Endothelial cell of hepatic sinusoid (primary cell): ENCODE results near the gene OR1J1.

Source experiments
- in situ Hi-C: cut with HindIII; loops from 2 replicates; pipeline ENCODE4 v1.10.0; 2017; ENCODE audit warnings: low sequenced_read_pairs

OR1J1 gene

DNA sequence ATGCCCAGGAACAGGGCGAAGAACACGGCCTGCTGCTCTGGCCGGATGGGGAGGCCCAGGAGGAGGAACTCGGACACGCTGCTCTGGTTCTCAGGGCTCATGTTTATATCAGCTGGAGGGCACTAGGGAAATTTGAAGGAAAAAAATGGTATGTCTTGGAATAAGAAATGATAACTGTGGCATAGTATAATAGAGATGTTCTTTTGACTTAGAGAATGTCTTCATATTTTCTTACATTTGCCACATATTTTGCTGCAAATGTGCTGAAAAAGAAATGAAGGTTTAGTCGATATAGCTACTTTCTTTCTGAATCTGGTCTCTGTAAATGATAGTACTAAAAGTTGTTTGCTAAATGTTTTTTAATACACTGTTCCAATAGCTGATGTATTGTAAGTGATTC lies at the start of gene OR1J1:
Gene OR1J1 (minus strand): TSS at position 101 of the 400 bp plus-strand sequence. CDS start 0 bp downstream, at position 101.
- in situ Hi-C loops, result no loop called here

- in situ Hi-C loops, result no loop called here
Observed at GRCh38 chr9:122527193-122527592, 49.5 kb upstream of the OR1J1 start, which contains the start of gene OR1N1. Gene OR1N1 (minus strand): TSS chr9:122527293. CDS start chr9:122527293, 0 bp downstream.

- in situ Hi-C loops, result no loop called here
Observed at GRCh38 chr9:122526602-122527001, 48.9 kb upstream of the OR1J1 start.

GRCh38 chr9:122519376-122519775 lies 41.6 kb upstream of the OR1J1 start:
- in situ Hi-C loops, result no loop called here

- in situ Hi-C loops, result no loop called here
Observed at GRCh38 chr9:122518841-122519240, 41.1 kb upstream of the OR1J1 start, which contains the start of gene OR1J4. Gene OR1J4 (plus strand): TSS chr9:122519141. CDS start chr9:122519141, 0 bp downstream.

DNA sequence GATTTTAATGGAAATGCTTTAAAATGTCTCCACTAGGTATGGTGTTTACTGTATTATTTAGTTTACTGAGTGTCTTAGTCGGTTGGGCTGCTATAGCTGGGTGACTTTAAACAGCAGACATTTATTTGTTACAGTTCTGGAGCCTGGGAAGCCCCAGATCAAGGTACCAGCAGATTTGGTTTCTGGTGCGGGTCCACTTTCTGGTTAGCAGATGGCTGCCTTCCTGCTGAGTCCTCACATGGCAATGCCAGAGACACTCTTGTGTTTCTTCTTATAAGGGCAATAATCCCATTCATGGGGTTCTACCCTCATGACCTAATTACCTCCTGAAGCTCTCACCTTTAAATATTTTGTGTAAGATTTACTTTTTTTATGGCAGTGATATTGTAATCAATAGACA lies 40.5 kb upstream of the OR1J1 start:
- in situ Hi-C loops, result no loop called here

- in situ Hi-C loops, result no loop called here
Observed at GRCh38 chr9:122510502-122510901, 32.8 kb upstream of the OR1J1 start, which contains the start of gene OR1J2. Gene OR1J2 (plus strand): TSS chr9:122510802. CDS start chr9:122510802, 0 bp downstream.

- in situ Hi-C loops, result no loop called here
Observed at GRCh38 chr9:122506964-122507363, 29.2 kb upstream of the OR1J1 start.

DNA sequence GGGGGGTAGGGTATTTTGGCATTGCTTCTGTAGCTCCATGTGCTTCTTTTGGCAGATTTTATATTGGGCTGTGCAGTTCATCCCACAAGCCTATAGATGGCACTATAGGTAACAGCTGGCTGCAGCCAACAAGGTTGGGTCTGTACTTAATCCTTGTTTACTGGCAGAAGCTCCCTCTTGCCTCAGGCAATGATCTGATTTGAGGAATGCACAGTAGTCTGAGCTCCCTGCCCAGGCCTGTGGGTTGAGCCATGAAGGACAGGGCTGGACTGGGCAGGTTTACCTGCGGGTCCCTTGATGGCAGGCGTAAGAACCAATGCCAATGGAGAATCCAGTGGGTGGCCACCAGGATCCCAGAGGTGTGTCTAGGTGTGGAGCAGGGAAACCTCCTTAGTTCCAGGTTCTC lies 21.2 kb upstream of the OR1J1 start:
- in situ Hi-C loops, result no loop called here

GRCh38 chr9:122479062-122479461 lies 1.3 kb upstream of the OR1J1 start:
- in situ Hi-C loops, result no loop called here

DNA sequence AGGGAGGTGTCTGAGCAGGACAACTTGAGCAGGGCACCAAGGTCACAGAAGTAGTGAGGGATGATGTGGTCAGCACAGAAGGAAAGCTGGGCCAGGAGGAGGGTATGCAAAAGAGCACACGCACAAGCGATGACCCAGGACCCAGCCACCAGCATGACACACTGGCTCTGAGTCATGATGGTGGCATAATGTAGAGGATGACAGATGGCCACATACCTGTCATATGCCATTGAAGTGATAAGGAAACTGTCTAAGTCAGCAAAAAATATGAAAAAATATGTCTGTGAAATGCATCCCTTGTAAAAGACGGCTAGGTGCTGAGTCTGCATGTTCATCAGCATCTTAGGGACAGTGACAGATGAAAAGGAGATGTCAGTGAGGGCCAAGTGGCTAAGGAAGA lies 380 bp downstream of the OR1J1 start:
- in situ Hi-C loops, result no loop called here

DNA sequence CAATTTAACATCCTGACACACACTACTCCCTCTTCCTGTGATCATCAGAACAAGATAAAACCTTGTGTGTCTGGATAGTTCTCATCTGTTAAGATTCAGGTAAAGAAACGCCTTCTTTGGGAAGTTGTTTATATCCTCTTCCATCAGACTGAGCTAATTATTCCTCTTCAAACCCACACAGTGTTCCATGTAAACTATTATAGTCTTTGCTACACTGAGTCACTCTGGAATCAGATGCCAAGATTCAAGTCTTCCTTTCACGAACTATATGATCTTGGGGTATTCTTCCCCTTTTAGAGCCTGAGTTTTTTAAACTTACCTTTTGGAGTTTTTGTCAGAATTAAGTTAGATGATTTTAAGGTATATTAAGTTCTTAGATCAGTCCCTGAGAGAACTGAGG lies 2.0 kb downstream of the OR1J1 start:
- in situ Hi-C loops, result no loop called here

GRCh38 chr9:122474561-122474960 lies 3.2 kb downstream of the OR1J1 start:
- in situ Hi-C loops, result no loop called here

DNA sequence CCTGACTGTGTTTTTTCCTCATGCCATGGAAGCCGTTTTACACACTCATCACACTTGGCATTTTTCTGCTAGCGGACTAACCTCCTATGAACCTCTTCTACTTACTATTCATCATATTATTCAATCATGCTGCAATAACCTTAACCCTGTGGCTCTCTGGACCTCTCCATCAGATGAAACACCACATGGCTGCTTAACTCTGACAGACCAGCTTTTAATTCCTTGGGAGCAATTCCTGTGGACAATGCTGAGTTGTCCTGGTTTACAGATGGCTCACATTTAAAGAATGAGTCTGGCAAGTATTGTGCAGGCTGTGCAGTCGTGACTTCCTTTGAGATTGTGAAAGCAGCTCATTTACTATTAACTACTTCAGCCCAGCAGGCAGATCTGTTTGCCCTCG lies 9.0 kb downstream of the OR1J1 start:
- in situ Hi-C loops, result no loop called here

DNA sequence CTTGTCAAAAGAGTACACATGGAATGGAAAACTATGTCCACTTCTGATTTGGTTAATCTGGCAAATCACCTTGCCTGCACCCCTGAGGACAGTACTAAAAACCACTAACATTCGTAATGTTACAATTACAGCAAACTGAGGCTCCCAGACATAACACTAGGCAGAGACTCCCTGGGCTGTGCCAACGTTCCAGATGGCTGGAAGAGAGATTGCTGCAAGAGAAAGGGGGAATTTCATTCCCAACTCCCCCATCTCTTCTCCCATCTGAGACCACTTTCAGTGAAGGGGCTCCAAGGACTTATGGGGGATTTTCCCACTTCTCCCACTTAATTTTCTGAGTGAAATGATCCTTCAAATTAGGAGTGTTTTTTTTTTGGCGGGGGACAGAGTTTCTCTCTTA lies 11.3 kb downstream of the OR1J1 start:
- in situ Hi-C loops, result no loop called here

- in situ Hi-C loops, result no loop called here
Observed at GRCh38 chr9:122464633-122465567, 12.8 kb downstream of the OR1J1 start.

- in situ Hi-C loops, result no loop called here
Observed at GRCh38 chr9:122463828-122464632, 13.7 kb downstream of the OR1J1 start.

DNA sequence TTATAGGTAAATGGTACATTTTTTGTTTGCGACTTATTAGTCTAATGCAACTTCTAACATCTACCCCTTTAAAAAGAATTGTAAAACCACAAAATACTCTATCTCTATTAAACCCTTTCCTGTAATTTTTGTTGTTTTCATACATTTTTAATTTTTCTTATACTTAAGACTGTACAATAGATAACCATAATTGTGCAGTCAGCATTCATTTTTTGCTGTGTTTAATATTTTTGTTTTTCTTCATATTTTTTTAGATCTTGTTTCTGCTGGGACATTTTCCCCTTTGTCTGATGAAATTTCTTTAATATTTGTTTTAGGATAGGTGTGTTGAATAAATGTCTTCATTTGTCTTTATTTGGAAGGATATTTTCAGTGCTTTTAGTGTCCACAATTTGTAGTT lies 19.9 kb downstream of the OR1J1 start:
- in situ Hi-C loops, result no loop called here

DNA sequence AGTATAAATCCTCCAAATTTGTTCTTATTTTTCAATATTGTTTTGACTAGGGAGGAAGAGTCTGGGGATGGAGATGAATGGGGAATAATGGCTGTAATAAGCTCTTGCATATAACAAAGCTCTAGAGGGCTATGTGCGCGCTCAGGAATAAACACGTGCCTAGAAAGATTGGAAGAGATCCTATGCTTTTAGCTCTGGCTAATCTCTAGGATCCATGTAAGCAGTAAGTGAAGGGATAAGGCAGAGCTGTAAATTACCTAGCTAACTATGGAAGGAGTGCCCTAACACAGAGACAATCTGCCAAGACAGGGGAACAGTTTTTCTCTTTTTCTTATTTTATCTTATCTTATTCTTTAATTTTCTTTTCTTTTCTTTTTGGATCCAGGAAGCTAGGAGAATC lies 21.6 kb downstream of the OR1J1 start:
- in situ Hi-C loops, result no loop called here

- in situ Hi-C loops, result loop anchor here (5.0 kb wide), 1 partner anchor 56 kb away; no protein-coding TSS in a partner anchor
Observed at GRCh38 chr9:122453677-122454135, 24.0 kb downstream of the OR1J1 start.

GRCh38 chr9:122446819-122447484 lies 30.8 kb downstream of the OR1J1 start:
- in situ Hi-C loops, result no loop called here
